RWPE1 (cell line): ENCODE data around the gene ARID1B.

Source experiments
- CTCF ChIA-PET: fragments of 350-600 bp; sonication (Branson Sonifier 250); formaldehyde crosslinking; extraction: SDS; loops from one replicate; lab custom pipeline; 2021; lab: Yijun Ruan, JAX
- POLR2A ChIA-PET: fragments of 400-600 bp; formaldehyde crosslinking; extraction: SDS; loops from one replicate; lab custom pipeline; 2020; ENCODE audit warnings: antibody characterized with exemption; ENCODE audit not compliant: low non-redundant PET; lab: Yijun Ruan, JAX
- DNase-seq: peaks from one replicate; pipeline ENCODE4 v3.0.0; 2012; ENCODE audit warnings: low spot score
- H3K27ac ChIP-seq: fragments of 450-650 bp; 2 replicates; pipeline ENCODE4 v1.5.1; 2017
- TF ChIP-seq, protein P1 (sequence below): fragments of 450-650 bp; conservative IDR thresholded peaks from 2 replicates; pipeline ENCODE4 v1.5.1; 2017; ENCODE audit warnings: low read depth, mild to moderate bottlenecking

ARID1B gene

GRCh38 chr6:157221817-157222175 is 444.6 kb downstream of the ARID1B start:
- CTCF ChIA-PET, result interaction anchor here (0.8 kb wide), 1 partner anchor 10 kb away, joined by 3 read pairs; no protein-coding TSS in a partner anchor
- no peak for DNase-seq
- no peak overlapping the region for H3K27ac ChIP-seq
- TF ChIP-seq, protein P1, sequence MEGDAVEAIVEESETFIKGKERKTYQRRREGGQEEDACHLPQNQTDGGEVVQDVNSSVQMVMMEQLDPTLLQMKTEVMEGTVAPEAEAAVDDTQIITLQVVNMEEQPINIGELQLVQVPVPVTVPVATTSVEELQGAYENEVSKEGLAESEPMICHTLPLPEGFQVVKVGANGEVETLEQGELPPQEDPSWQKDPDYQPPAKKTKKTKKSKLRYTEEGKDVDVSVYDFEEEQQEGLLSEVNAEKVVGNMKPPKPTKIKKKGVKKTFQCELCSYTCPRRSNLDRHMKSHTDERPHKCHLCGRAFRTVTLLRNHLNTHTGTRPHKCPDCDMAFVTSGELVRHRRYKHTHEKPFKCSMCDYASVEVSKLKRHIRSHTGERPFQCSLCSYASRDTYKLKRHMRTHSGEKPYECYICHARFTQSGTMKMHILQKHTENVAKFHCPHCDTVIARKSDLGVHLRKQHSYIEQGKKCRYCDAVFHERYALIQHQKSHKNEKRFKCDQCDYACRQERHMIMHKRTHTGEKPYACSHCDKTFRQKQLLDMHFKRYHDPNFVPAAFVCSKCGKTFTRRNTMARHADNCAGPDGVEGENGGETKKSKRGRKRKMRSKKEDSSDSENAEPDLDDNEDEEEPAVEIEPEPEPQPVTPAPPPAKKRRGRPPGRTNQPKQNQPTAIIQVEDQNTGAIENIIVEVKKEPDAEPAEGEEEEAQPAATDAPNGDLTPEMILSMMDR, result no peak
- POLR2A ChIA-PET, result no interaction called here

GRCh38 chr6:157222201-157222981 is 445.2 kb downstream of the ARID1B start:
- CTCF ChIA-PET, result interaction anchor here (1.0 kb wide), 1 partner anchor 725 kb away, joined by 3 read pairs; no protein-coding TSS in a partner anchor

GRCh38 chr6:157223021-157223430 is 445.8 kb downstream of the ARID1B start:
- H3K27ac ChIP-seq, result no peak overlapping the region
- POLR2A ChIA-PET, result interaction anchor here (0.7 kb wide), 1 partner anchor 26 kb away, joined by 5 read pairs; no protein-coding TSS in a partner anchor
- CTCF ChIA-PET, result interaction anchor here (1.0 kb wide), 1 partner anchor 724 kb away, joined by 3 read pairs; no protein-coding TSS in a partner anchor
- TF ChIP-seq, protein P1, result no peak
- DNase-seq, result no peak

More at GRCh38 chr6:157222201-157222981, 445.2 kb downstream of the ARID1B start:
- no peak overlapping the region for H3K27ac ChIP-seq
- no peak for DNase-seq
- TF ChIP-seq, protein P1, result no peak
- POLR2A ChIA-PET, result no interaction called here

DNA sequence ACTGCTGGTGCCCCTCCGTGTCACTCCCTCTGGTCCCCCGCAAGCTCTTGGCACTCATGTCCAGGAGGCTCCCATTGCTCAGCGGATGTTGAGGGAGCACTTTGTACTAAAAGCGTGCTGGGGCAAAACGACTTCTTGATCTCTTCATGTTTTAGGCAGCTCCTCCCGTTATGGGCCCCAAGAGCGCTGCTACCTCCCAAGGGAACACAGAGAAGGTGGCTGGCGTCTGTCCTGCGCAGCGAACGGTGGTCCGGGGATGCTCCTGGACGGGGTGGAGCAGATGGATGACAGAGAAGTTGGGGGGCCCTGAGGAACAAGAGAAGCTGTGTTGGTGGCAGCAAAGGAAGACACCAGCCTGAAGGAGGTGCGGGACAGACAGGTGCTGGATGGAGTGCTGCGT is 446.3 kb downstream of the ARID1B start:
- no peak for DNase-seq
- ChIA-PET CTCF (interaction anchor here (1.0 kb wide), 1 partner anchor 724 kb away, joined by 3 read pairs; no protein-coding TSS in a partner anchor), POLR2A (interaction anchor here (0.7 kb wide), 1 partner anchor 25 kb away, joined by 5 read pairs; no protein-coding TSS in a partner anchor)
- no peak overlapping the region for H3K27ac ChIP-seq
- TF ChIP-seq, protein P1, result no peak

GRCh38 chr6:157224178-157224950 is 447.2 kb downstream of the ARID1B start:
- no peak overlapping the region for H3K27ac ChIP-seq
- no peak for DNase-seq
- ChIA-PET CTCF (no interaction called here), POLR2A (no interaction called here)
- TF ChIP-seq, protein P1, result no peak

DNA sequence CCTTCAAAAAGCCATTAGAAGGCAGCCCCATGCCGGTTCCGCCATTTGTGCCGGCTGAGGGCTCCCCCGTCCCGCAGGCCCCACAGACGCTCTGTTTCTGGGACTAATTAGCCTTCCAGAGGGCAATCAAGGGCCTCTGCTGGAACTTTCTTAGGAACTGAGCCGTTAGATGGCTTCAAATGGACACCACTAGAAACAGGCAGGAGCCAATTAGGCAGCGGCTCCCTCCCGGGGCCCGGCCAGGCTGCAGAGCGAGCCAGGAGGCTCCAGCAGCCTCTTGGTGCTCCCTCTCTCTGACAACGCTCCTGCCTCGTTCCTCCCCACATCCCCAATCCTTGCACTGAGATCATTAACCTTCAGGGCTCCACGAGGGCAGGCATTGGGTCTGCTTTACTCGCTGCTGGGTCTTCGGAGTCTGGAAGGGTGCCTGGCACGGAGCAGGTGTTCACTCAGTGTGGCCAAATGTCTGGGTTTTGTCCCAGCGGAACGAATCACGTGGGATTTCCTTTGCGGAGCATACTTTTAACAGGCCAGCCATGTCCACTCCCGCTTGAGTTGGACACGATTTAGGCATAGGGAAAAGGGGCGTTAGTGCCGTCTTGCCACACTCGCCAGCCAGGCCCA is 447.9 kb downstream of the ARID1B start:
- ChIA-PET CTCF (no interaction called here), POLR2A (no interaction called here)
- no peak for DNase-seq
- H3K27ac ChIP-seq, result no peak overlapping the region
- TF ChIP-seq, protein P1, result no peak
